BJ (cell line): Measurements from ENCODE around the gene MAP7. TPM values are rescaled to one million over a fixed set of nuclear protein-coding genes. Genes with fewer than 3 reads are reported as not detected.
"Not testable (repeated sequence)": the region's sequence is repeated elsewhere in the genome, so short reads cannot be mapped to it uniquely, and the experiment has no call there.

ENCODE experiments used
- CTCF ChIA-PET: fragments of 350-600 bp; formaldehyde crosslinking; extraction: SDS; loops from one replicate; lab custom pipeline; 2021; ENCODE audit warnings: antibody characterized with exemption, inconsistent platforms; lab: Yijun Ruan, JAX
- POLR2A ChIA-PET: fragments of 300-600 bp; sonication (Branson Sonifier 250); formaldehyde crosslinking; extraction: SDS; loops from one replicate; lab custom pipeline; 2021; ENCODE audit warnings: antibody characterized with exemption; lab: Charles Lee
- DNase-seq: peaks from one replicate; pipeline ENCODE4 v3.0.0-alpha.2; 2011; ENCODE audit warnings: low read depth
- H3K27me3 ChIP-seq: 2 replicates; pipeline ENCODE4 v1.6.0; 2011; ENCODE audit warnings: low read length; ENCODE audit not compliant: control insufficient read depth, insufficient read depth
- H3K36me3 ChIP-seq: 2 replicates; pipeline ENCODE4 v1.5.1; 2011; ENCODE audit warnings: low read length; ENCODE audit not compliant: control insufficient read depth, insufficient read depth
- H3K4me3 ChIP-seq: 2 replicates; pipeline ENCODE4 v1.5.1; 2011; ENCODE audit warnings: low read depth, mild to moderate bottlenecking, control low read depth, low read length
- polyA plus RNA-seq: library from polyadenylated mRNA; depleted of rRNA; stranded (reverse); fragments of >200 nt; gene quantifications from 2 replicates; pipeline ENCODE4 v1.2.3, GENCODE V29; 2011
- TF ChIP-seq, protein P1 (sequence below): IDR thresholded peaks from 2 replicates; pipeline ENCODE4 v1.5.1; 2011; ENCODE audit warnings: low read depth, mild to moderate bottlenecking, control low read depth, inconsistent platforms, low read length, moderate library complexity; ENCODE audit not compliant: insufficient read depth

MAP7 gene
- polyA plus RNA-seq, 1 experiment: 0.45 TPM

DNA sequence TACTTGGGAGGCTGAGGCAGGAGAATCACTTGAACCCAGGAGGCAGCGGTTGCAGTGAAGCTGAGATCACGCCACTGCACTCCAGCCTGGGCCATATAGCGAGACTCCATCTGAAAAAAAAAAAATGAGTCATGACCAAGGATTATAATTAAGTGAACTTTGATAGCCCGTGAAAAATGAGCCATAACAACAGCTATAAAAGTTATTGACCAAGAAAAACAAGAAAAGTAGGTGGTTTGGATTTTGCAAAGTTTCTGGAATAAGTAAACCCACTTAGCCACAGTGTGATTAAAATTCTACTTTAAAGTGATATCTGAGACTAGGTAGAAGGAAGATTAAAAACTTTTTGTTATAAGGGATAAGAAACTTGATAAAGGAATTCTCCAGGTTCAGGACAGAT is 234.6 kb downstream of the MAP7 start:
- H3K27me3 ChIP-seq: no peaks in the 10 kb centered on the region; the same call in 1 of the 2 replicates

DNA sequence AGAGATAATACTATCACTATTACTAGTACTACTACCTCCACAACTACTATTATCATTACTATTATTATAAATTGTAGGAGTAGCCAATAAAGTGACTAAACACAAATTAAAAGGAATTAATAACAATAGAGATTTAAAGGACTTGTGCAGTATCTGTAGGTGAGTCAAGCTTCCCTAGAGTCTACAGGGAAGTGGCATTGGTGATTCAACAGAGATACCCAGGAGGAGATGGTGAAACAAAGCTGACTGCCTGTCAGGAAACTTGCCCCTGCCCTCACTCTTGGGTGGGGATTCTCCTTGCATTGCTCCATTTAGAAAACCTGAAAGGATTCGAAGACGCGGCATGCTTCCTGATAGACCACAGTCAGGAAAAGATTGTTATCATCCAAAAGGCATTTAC is 237.2 kb downstream of the MAP7 start:
- ChIA-PET POLR2A (no interaction called here), CTCF (no interaction called here)
- H3K36me3 ChIP-seq: no peaks in the 10 kb centered on the region
- H3K27me3 ChIP-seq: no peaks in the 10 kb centered on the region; the same call in 1 of the 2 replicates
- no peak overlapping the region for H3K4me3 ChIP-seq
- DNase-seq: no peak
- TF ChIP-seq, protein P1, sequence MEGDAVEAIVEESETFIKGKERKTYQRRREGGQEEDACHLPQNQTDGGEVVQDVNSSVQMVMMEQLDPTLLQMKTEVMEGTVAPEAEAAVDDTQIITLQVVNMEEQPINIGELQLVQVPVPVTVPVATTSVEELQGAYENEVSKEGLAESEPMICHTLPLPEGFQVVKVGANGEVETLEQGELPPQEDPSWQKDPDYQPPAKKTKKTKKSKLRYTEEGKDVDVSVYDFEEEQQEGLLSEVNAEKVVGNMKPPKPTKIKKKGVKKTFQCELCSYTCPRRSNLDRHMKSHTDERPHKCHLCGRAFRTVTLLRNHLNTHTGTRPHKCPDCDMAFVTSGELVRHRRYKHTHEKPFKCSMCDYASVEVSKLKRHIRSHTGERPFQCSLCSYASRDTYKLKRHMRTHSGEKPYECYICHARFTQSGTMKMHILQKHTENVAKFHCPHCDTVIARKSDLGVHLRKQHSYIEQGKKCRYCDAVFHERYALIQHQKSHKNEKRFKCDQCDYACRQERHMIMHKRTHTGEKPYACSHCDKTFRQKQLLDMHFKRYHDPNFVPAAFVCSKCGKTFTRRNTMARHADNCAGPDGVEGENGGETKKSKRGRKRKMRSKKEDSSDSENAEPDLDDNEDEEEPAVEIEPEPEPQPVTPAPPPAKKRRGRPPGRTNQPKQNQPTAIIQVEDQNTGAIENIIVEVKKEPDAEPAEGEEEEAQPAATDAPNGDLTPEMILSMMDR: no peak

More for the DNA sequence above, 234.6 kb downstream of the MAP7 start:
- Histone ChIP-seq H3K36me3 (no peaks in the 10 kb centered on the region), H3K4me3 (no peak overlapping the region)
- POLR2A ChIA-PET: no interaction called here
- DNase-seq: no peak
- TF ChIP-seq, protein P1: no peak
- CTCF ChIA-PET: interaction anchor here (0.7 to 1.1 kb wide), 2 partner anchors 8 to 780 kb away, joined by 3 read pairs; no protein-coding TSS in a partner anchor

DNA sequence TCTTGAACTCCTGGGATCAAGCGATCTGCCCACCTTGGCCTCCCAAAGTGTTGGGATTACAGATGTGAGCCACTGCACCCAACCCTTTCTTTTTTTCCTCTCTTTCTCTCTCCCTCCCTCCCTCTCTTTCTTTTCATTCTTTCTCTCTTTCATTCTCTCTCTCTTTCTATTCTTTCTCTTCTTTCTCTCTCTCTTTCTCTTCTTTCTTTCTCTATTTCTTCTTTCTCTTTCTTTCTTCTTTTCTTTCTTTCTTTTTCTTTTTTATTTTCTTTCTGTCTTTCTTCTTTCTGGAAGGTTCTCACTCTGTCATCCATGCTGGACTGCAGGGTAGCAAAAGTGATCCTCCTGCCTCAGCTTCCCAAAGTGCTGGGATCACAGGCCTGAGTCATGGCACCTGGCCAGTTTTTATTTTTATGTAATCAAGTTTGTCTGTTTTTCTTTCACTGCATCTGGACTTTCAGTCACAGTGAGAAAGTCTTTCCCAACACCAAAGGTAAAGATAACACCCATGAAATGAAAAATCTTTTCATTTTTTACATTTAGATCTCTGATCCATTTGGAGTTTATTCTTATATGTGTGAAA is 240.4 kb downstream of the MAP7 start:
- CTCF ChIA-PET: interaction anchor here (0.7 kb wide), 1 partner anchor 1446 kb away, joined by 5 read pairs; no protein-coding TSS in a partner anchor
- Histone ChIP-seq H3K27me3 (no peaks in the 10 kb centered on the region; the same call in none of the 2 replicates), H3K4me3 (no peak overlapping the region), H3K36me3 (no peaks in the 10 kb centered on the region)
- POLR2A ChIA-PET: no interaction called here
- TF ChIP-seq, protein P1: no peak
- DNase-seq: no peak

DNA sequence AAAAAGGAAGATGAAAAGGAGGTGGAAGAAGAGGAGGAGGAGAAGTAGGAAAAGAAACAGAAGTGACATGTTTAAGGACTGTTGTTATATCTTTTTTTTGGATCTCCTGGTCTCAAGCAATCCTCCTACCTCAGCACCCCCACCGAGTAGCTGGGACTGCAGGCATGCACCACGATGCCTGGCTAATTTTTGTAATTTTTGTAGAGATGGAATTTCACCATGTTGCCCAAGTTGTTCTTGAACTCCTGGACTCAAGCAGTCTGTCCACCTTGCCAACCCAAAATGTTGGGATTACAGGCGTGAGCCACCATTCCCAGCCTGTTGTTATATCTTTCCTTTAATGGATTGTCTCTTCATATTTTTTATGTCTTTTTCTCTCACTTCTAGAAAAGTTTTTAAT is 241.1 kb downstream of the MAP7 start:
- ChIA-PET POLR2A (no interaction called here), CTCF (interaction anchor here (1.2 kb wide), 1 partner anchor 8 kb away, joined by 3 read pairs; no protein-coding TSS in a partner anchor)
- H3K4me3 ChIP-seq: no peak overlapping the region
- DNase-seq: no peak
- H3K27me3 ChIP-seq: no peaks in the 10 kb centered on the region; the same call in none of the 2 replicates
- TF ChIP-seq, protein P1: no peak
- H3K36me3 ChIP-seq: no peaks in the 10 kb centered on the region

DNA sequence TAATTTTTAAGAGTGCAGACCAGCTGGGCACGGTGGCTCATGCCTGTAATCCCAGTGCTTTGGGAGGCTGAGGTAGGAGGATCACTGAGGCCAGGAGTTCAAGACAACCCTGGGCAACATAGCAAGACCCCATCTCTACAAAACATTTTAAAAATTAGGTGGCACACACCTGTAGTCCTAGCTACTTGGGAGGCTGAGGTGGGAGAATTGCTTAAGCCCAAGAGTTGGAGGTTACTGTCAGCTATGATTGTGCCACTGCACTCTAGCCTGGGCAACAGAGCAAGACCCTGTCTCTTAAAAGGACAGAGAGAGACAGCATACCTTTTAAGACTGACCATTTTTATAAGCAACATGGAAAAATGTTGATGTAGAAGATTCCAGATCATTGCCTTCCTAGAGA is 241.8 kb downstream of the MAP7 start:
- H3K36me3 ChIP-seq, DNase-seq, POLR2A ChIA-PET, H3K4me3 ChIP-seq, H3K27me3 ChIP-seq: not testable (repeated sequence)
- CTCF ChIA-PET: interaction anchor here (1.2 kb wide), 1 partner anchor 9 kb away, joined by 3 read pairs; no protein-coding TSS in a partner anchor
